SK-N-SH (cell line): ENCODE data around the gene DPH6. TPM values are rescaled to one million over a fixed set of nuclear protein-coding genes. Genes with fewer than 3 reads are reported as not detected.

Experiments
- CTCF ChIA-PET: fragments of 300-600, 350-600 bp; formaldehyde crosslinking; extraction: SDS; loops from one replicate; lab custom pipeline; 2021; lab: Yijun Ruan, JAX
- POLR2A ChIA-PET: fragments of 350-600 bp; sonication (Branson Sonifier 250); formaldehyde crosslinking; extraction: SDS; loops from one replicate; lab custom pipeline; 2020; ENCODE audit warnings: antibody characterized with exemption, inconsistent platforms; lab: Yijun Ruan, JAX
- DNase-seq: peaks from one replicate; pipeline ENCODE4 v3.0.0; 2012
- H2AFZ ChIP-seq: fragments of 200-600 bp; sonication (generic); 2 replicates; pipeline ENCODE4 v1.8.1; 2016; ENCODE audit warnings: antibody characterized with exemption, mild to moderate bottlenecking, low read depth
- H3F3A ChIP-seq: fragments of 200-600 bp; sonication (generic); replicated peaks from 2 replicates; pipeline ENCODE3; 2016; ENCODE audit warnings: antibody characterized with exemption, mild to moderate bottlenecking; ENCODE audit not compliant: insufficient read depth
- H3K27ac ChIP-seq, 2 experiments: fragments of 200-500 bp in 1 of 2; fragments of 200-600 bp in 1 of 2; sonication (Bioruptor generic) in 1 of 2; sonication (generic), shearing (Covaris generic) in 1 of 2; 2 replicates each; pipeline versions ENCODE4 v1.5.1 to v1.6.1; 2014 to 2016; ENCODE audit warnings: low read depth in 2 of 2, inconsistent platforms in 1 of 2, low read length in 1 of 2, mild to moderate bottlenecking in 1 of 2, mixed read lengths in 1 of 2
- H3K27me3 ChIP-seq: fragments of 200-600 bp; sonication (generic), shearing (Covaris generic); 2 replicates; pipeline ENCODE4 v1.6.1; 2016; ENCODE audit warnings: mixed run types; ENCODE audit not compliant: insufficient read depth
- H3K36me3 ChIP-seq, 2 experiments: fragments of 200-500 bp in 1 of 2; fragments of 200-600 bp in 1 of 2; sonication (Bioruptor generic) in 1 of 2; sonication (generic) in 1 of 2; replicated peaks in 1 of 2; 2 replicates each; pipeline versions ENCODE3 to v1.5.1; 2014 to 2016; ENCODE audit warnings: low read length in 1 of 2, mild to moderate bottlenecking in 1 of 2; ENCODE audit not compliant: insufficient read depth in 2 of 2, control insufficient read depth in 1 of 2
- H3K4me1 ChIP-seq, 2 experiments: fragments of 200-500 bp in 1 of 2; fragments of 200-600 bp in 1 of 2; sonication (Bioruptor generic) in 1 of 2; sonication (generic), shearing (Covaris generic) in 1 of 2; 2 replicates each; pipeline versions ENCODE4 v1.5.1 to v1.6.1; 2014 to 2016; ENCODE audit warnings: low read depth in 1 of 2, low read length in 1 of 2, mixed run types in 1 of 2; ENCODE audit not compliant: insufficient read depth in 2 of 2, control insufficient read depth in 1 of 2
- H3K4me2 ChIP-seq: fragments of 200-600 bp; sonication (generic), shearing (Covaris generic); 2 replicates; pipeline ENCODE4 v1.6.1; 2017; ENCODE audit warnings: mixed run types
- H3K4me3 ChIP-seq, 2 experiments: fragments of 200-500 bp in 1 of 2; fragments of 200-600 bp in 1 of 2; sonication (Bioruptor generic) in 1 of 2; sonication (generic), shearing (Covaris generic) in 1 of 2; 2 replicates each; pipeline versions ENCODE4 v1.5.1 to v1.8.1; 2014 to 2016; ENCODE audit warnings: low read depth in 2 of 2, inconsistent platforms in 1 of 2, low read length in 1 of 2, mild to moderate bottlenecking in 1 of 2, mixed read lengths in 1 of 2, moderate library complexity in 1 of 2
- H3K79me2 ChIP-seq: fragments of 200-600 bp; sonication (generic); 2 replicates; pipeline ENCODE4 v1.8.1; 2017; ENCODE audit warnings: mild to moderate bottlenecking; ENCODE audit not compliant: insufficient read depth
- H3K9ac ChIP-seq: fragments of 200-600 bp; sonication (generic); 2 replicates; pipeline ENCODE4 v1.6.1; 2017; ENCODE audit warnings: mixed run types
- H3K9me2 ChIP-seq: fragments of 200-600 bp; sonication (generic); 2 replicates; pipeline ENCODE4 v1.6.1; 2017; ENCODE audit warnings: mixed run types
- H3K9me3 ChIP-seq: fragments of 200-600 bp; sonication (generic); 2 replicates; pipeline ENCODE4 v1.6.1; 2017; ENCODE audit warnings: mixed run types, mild to moderate bottlenecking, moderate library complexity
- H4K20me1 ChIP-seq: fragments of 200-600 bp; sonication (generic); 2 replicates; pipeline ENCODE4 v1.6.1; 2017; ENCODE audit warnings: mild to moderate bottlenecking, mixed run types; ENCODE audit not compliant: insufficient read depth
- CHD2 ChIP-seq: fragments of 150-350 bp; IDR thresholded peaks from 2 replicates; pipeline ENCODE4 v1.6.1; 2018; ENCODE audit warnings: low read length; ENCODE audit not compliant: partially characterized antibody
- ELF1 ChIP-seq: IDR thresholded peaks from 2 replicates; pipeline ENCODE4 v1.4.0; 2012
- EP300 ChIP-seq, 2 experiments: IDR thresholded peaks; 2 replicates each; pipeline versions ENCODE4 v1.4.0 to v1.6.1; 2012; ENCODE audit warnings: borderline replicate concordance in 1 of 2, low read depth in 1 of 2, low read length in 1 of 2
- EZH2phosphoT487 ChIP-seq: fragments of 200-600 bp; sonication (generic); IDR thresholded peaks from 2 replicates; pipeline ENCODE4 v1.6.1; 2017; ENCODE audit warnings: low read depth, mixed run types, mild to moderate bottlenecking, antibody characterized with exemption, moderate library complexity, borderline replicate concordance
- FOSL2 ChIP-seq: IDR thresholded peaks from 2 replicates; pipeline ENCODE4 v1.4.0; 2012; ENCODE audit warnings: low read depth, mild to moderate bottlenecking, moderate library complexity, borderline replicate concordance
- GABPA ChIP-seq: IDR thresholded peaks from 2 replicates; pipeline ENCODE4 v1.4.0; 2012; ENCODE audit warnings: low read depth, mild to moderate bottlenecking
- GATA2 ChIP-seq: sonication (generic); formaldehyde crosslinking; IDR thresholded peaks from 2 replicates; pipeline ENCODE4 v1.5.0; 2020; ENCODE audit warnings: mild to moderate bottlenecking, missing genetic modification reagents
- IRF3 ChIP-seq: fragments of 150-350 bp; IDR thresholded peaks from 2 replicates; pipeline ENCODE4 v1.6.1; 2016; ENCODE audit warnings: mild to moderate bottlenecking, low read depth, low read length
- JUND ChIP-seq: IDR thresholded peaks from 2 replicates; pipeline ENCODE4 v1.4.0; 2012
- MXI1 ChIP-seq: IDR thresholded peaks from 2 replicates; pipeline ENCODE4 v1.6.1; 2012; ENCODE audit warnings: mild to moderate bottlenecking, low read depth, low read length, improper control_type of control experiment
- PBX3 ChIP-seq: IDR thresholded peaks from 2 replicates; pipeline ENCODE4; 2012
- TAF1 ChIP-seq: IDR thresholded peaks from 2 replicates; pipeline ENCODE4 v1.6.1; 2012; ENCODE audit warnings: low read depth, mild to moderate bottlenecking, low read length, moderate library complexity, borderline replicate concordance
- USF2 ChIP-seq: fragments of 150-350 bp; IDR thresholded peaks from 2 replicates; pipeline ENCODE4 v1.6.1; 2017; ENCODE audit warnings: antibody characterized with exemption, low read length, low read depth, borderline replicate concordance
- polyA plus RNA-seq, 3 experiments: library from polyadenylated mRNA; depleted of rRNA; stranded (reverse); fragments of >200 nt; gene quantifications; 2 replicates each; pipeline ENCODE4 v1.2.3, GENCODE V29; 2012

Gene DPH6
- polyA plus RNA-seq, 1 of the 3 experiments (the other 2 are of a cell fraction): 15.7 TPM

GRCh38 chr15:35430301-35430700 lies 115.7 kb downstream of the DPH6 start:
- CTCF ChIA-PET: interaction anchor here (0.9 to 10.3 kb wide), 3 partner anchors 14 to 352 kb away, joined by 3 to 102 read pairs (median 7); no protein-coding TSS in a partner anchor
- H3F3A ChIP-seq: no peaks in the 10 kb centered on the region
- DNase-seq: no peak
- no peaks in the 10 kb centered on the region for H3K27me3 ChIP-seq
- H3K36me3 ChIP-seq: no peaks in the 10 kb centered on the region
- H3K4me2 ChIP-seq: no peak overlapping the region
- H4K20me1 ChIP-seq: no peaks in the 10 kb centered on the region
- no peak overlapping the region for H3K9ac ChIP-seq
- H2AFZ ChIP-seq: no peak overlapping the region; the same call in 1 of the 2 replicates
- H3K9me2 ChIP-seq: no peaks in the 10 kb centered on the region; the same call in 1 of the 2 replicates
- H3K4me1 ChIP-seq: peaks cover 0 to 7% of the 10 kb centered on the region in 2 experiments; a peak in 1 of 4 replicates
- no peaks in the 10 kb centered on the region for H3K9me3 ChIP-seq
- TF ChIP-seq EP300 (IDR thresholded peaks at IDR 0.05; ENCODE audit: borderline replicate concordance in 1 of 2, low read depth in 1 of 2, low read length in 1 of 2): peak in 1 of 2 experiments; percentile 36; a peak in 1 of 4 replicates
- no peak for TF ChIP-seq CHD2
- TF ChIP-seq EZH2phosphoT487: no peak
- peak overlapping the region in 1 of 2 experiments; percentile 30; a peak in 2 of 4 replicates for H3K27ac ChIP-seq
- no peak overlapping the region for H3K4me3 ChIP-seq
- POLR2A ChIA-PET: no interaction called here
- no peaks in the 10 kb centered on the region for H3K79me2 ChIP-seq

GRCh38 chr15:35427496-35427895 lies 118.5 kb downstream of the DPH6 start:
- no peak overlapping the region for H3K9ac ChIP-seq
- no peaks in the 10 kb centered on the region for H3K27me3 ChIP-seq
- H4K20me1 ChIP-seq: no peaks in the 10 kb centered on the region
- ChIA-PET CTCF (interaction anchor here (10.3 kb wide), 1 partner anchor 17 kb away, joined by 102 read pairs; no protein-coding TSS in a partner anchor), POLR2A (no interaction called here)
- peaks cover 0 to 7% of the 10 kb centered on the region in 2 experiments; a peak in 1 of 4 replicates for H3K4me1 ChIP-seq
- no peaks in the 10 kb centered on the region; the same call in 1 of the 2 replicates for H3K9me2 ChIP-seq
- H3K4me3 ChIP-seq: no peak overlapping the region
- peak overlapping the region in 1 of 2 experiments; percentile 82; a peak in 3 of 4 replicates for H3K27ac ChIP-seq
- H3F3A ChIP-seq: no peaks in the 10 kb centered on the region
- no peaks in the 10 kb centered on the region for H3K79me2 ChIP-seq
- H3K36me3 ChIP-seq: peaks cover 0 to 5% of the 10 kb centered on the region in 2 experiments
- no peak overlapping the region for H2AFZ ChIP-seq
- 0 out of 2 replicates have a peak, but pooled peaks cover 12% of the 10 kb centered on the region for H3K9me3 ChIP-seq
- no peak for TF ChIP-seq PBX3
- TF ChIP-seq TAF1: no peak
- TF ChIP-seq USF2: no peak
- no peak for TF ChIP-seq ELF1
- no peak for TF ChIP-seq FOSL2
- TF ChIP-seq MXI1: no peak
- no peak for TF ChIP-seq JUND
- TF ChIP-seq IRF3: no peak
- TF ChIP-seq GATA2 (CRISPR knock-in tag): no peak
- no peak for TF ChIP-seq GABPA
- H3K4me2 ChIP-seq: no peak overlapping the region
- no peak for DNase-seq
